HG03060 (cell line): ENCODE data around the gene GCK.

Source experiments
- ATAC-seq: cut with Tn5 transposase; IDR thresholded peaks from one replicate; pipeline ENCODE4 v1.9.1; 2021; ENCODE audit warnings: low read depth, moderate number of reproducible peaks; ENCODE audit not compliant: unreplicated experiment

GCK gene

GRCh38 chr7:44158096-44158872 lies 31.0 kb downstream of the GCK start:
- no peak for ATAC-seq

GRCh38 chr7:44157116-44158080 lies 31.8 kb downstream of the GCK start:
- no peak for ATAC-seq

GRCh38 chr7:44156453-44157010 lies 32.7 kb downstream of the GCK start:
- no peak for ATAC-seq

- ATAC-seq = no peak
Observed at GRCh38 chr7:44155191-44156185, 33.8 kb downstream of the GCK start.

- no peak for ATAC-seq
Observed at GRCh38 chr7:44154703-44155102, 34.5 kb downstream of the GCK start.

GRCh38 chr7:44153948-44154335 lies 35.3 kb downstream of the GCK start:
- ATAC-seq = no peak

GRCh38 chr7:44152971-44153947 lies 36.0 kb downstream of the GCK start:
- no peak for ATAC-seq

GRCh38 chr7:44151956-44152355 lies 37.3 kb downstream of the GCK start:
- ATAC-seq = no peak

GRCh38 chr7:44150966-44151941 lies 38.0 kb downstream of the GCK start:
- ATAC-seq = no peak

- no peak for ATAC-seq
Observed at GRCh38 chr7:44150466-44150832, 38.8 kb downstream of the GCK start.

- ATAC-seq = no peak
Observed at GRCh38 chr7:44149571-44150465, 39.4 kb downstream of the GCK start.

- no peak for ATAC-seq
Observed at GRCh38 chr7:44148961-44149536, 40.2 kb downstream of the GCK start.

- ATAC-seq = no peak
Observed at GRCh38 chr7:44148166-44148565, 41.1 kb downstream of the GCK start.

- no peak for ATAC-seq
Observed at GRCh38 chr7:44147026-44147991, 41.9 kb downstream of the GCK start.
